Temporal lobe (tissue), 1 donor: Measurements from ENCODE around the gene PLSCR4. TPM values are rescaled to one million over a fixed set of nuclear protein-coding genes. Genes with fewer than 3 reads are reported as not detected.

Source experiments
- total RNA-seq: library from RNA; depleted of rRNA; stranded (reverse); fragments of >200 nt; gene quantifications from one replicate; pipeline ENCODE4 v1.2.3, GENCODE V29; 2014

PLSCR4 gene
- total RNA-seq, 1 donor from 2014 or later, result 6.4 TPM

Other genes with a start within 250 kb of the PLSCR4 start
- gene PLOD2, start 89.9 kb downstream of the PLSCR4 start, total RNA-seq, result 11.3 TPM
- not detected for gene PLSCR2, start 218.5 kb upstream of the PLSCR4 start, total RNA-seq